Lung (tissue), 12 donors: ENCODE results near the gene ZNF716. TPM values are rescaled to one million over a fixed set of nuclear protein-coding genes. Genes with fewer than 3 reads are reported as not detected.

Source experiments
- ATAC-seq: fragments of 200-7000 bp; cut with Tn5 transposase; one replicate; pipeline ENCODE4 v1.9.1; 2020; ENCODE audit warnings: moderate number of reproducible peaks; ENCODE audit not compliant: insufficient read depth, low FRiP score
- DNase-seq, 3 donors: peaks; one replicate each; pipeline ENCODE4 v3.0.0-alpha.2; 2013 to 2017
- H3K27ac ChIP-seq, 2 donors: one replicate each; pipeline ENCODE4 v1.5.1; 2013; ENCODE audit warnings: mild to moderate bottlenecking in 2 of 2, moderate library complexity in 2 of 2, control low read depth in 1 of 2, inconsistent platforms in 1 of 2, low read depth in 1 of 2, low read length in 1 of 2
- H3K27me3 ChIP-seq, 3 donors: one replicate each; pipeline ENCODE4 v1.5.1; 2013; ENCODE audit warnings: low read length in 2 of 3; ENCODE audit not compliant: control insufficient read depth in 3 of 3, insufficient read depth in 3 of 3
- H3K36me3 ChIP-seq, 4 donors: one replicate each; pipeline ENCODE4 v1.5.1; 2013; ENCODE audit warnings: low read length in 4 of 4, mild to moderate bottlenecking in 1 of 4, moderate library complexity in 1 of 4; ENCODE audit not compliant: control insufficient read depth in 4 of 4, insufficient read depth in 4 of 4
- H3K4me1 ChIP-seq, 5 donors: one replicate each; pipeline ENCODE4 v1.5.1; 2013; ENCODE audit warnings: low read length in 5 of 5, mild to moderate bottlenecking in 2 of 5, moderate library complexity in 1 of 5; ENCODE audit not compliant: control insufficient read depth in 5 of 5, insufficient read depth in 5 of 5
- H3K4me3 ChIP-seq: one replicate; pipeline ENCODE4 v1.5.1; 2013; ENCODE audit warnings: mild to moderate bottlenecking, control low read depth, moderate library complexity
- H3K9ac ChIP-seq, 2 donors: one replicate each; pipeline ENCODE4 v1.5.1; 2013; ENCODE audit warnings: low read length in 2 of 2, control low read depth in 1 of 2; ENCODE audit not compliant: insufficient read depth in 1 of 2
- H3K9me3 ChIP-seq, 4 donors: one replicate each; pipeline ENCODE4 v1.5.1; 2013; ENCODE audit warnings: low read length in 3 of 4, mild to moderate bottlenecking in 1 of 4, moderate library complexity in 1 of 4; ENCODE audit not compliant: control insufficient read depth in 4 of 4, insufficient read depth in 3 of 4
- WGBS, 2 donors: extraction: QIAGEN DNeasy Blood & Tissue Kit; methylation state at CpG; one replicate each; pipeline ENCODE4 v1.1.7; 2013; 5-methylcytosine and 5-hydroxymethylcytosine counted together
- polyA plus RNA-seq, 2 donors: library from polyadenylated mRNA; stranded (reverse); fragments of 200-250 nt; gene quantifications; one replicate each; pipeline ENCODE4 v1.2.1, GENCODE V29; 2013
- total RNA-seq, 2 donors: library from RNA; depleted of rRNA in 1 of 2; stranded (reverse); fragments of >200 nt in 1 of 2; gene quantifications; one replicate each; pipeline ENCODE4 v1.2.1, GENCODE V29; 2014 to 2021
- TF ChIP-seq, protein P1 (sequence below): IDR thresholded peaks from 2 replicates; pipeline ENCODE4 v1.5.1; 2012; ENCODE audit warnings: mild to moderate bottlenecking; ENCODE audit errors: control extremely low read depth, extremely low read depth
- donor health status: control.
- donor health status: control.
- donor health status: Bipolar disorder and iron deficiency.
- donor health status: healthy.
- donor health status: DM: yes; HTN: yes; CAD: no.

ZNF716 gene
- total and polyA plus RNA-seq, 4 donors = not detected

DNA sequence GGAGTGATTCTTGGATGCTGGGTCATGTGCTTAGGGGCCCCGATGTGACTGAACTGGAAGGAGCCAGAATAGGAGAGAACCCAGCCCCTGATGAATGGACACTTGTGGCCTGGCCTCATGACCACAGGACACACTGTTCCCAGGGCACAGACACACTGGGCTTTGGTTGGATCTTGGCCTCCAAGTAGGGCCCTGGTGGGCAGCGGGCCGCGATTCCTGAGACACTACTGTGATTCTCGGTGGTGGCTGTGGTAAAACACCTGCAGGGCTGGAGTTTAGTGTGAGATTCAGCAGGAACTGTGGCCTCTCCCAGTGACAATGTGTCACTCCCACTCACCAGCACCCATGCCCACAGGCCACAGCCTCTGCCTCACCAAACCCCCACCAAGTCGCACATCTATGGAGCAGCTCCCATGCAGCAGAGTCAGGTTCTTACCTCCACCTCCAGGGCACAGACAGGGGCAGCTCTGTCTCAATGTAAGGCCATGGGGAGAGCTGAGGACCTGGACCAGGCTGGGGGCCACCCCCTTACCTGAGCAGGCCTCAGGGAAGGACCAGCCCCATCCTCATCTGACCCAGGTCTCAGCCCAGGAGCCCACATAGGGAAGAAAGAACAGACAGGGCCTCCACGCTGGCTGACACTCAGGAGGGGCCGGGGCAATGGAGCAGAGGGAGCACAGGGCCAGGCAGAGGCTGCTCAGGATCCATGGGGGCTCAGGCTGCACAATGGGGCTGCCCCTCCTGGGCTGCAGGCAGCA lies 33.2 kb upstream of the ZNF716 start:
- Histone ChIP-seq H3K36me3 (no peaks in the 10 kb centered on the region), H3K4me1 (no peaks in the 10 kb centered on the region), H3K4me3 (no peak overlapping the region), H3K27ac (no peak overlapping the region), H3K9ac (no peak overlapping the region), H3K27me3 (no peaks in the 10 kb centered on the region), H3K9me3 (peaks cover 0 to 6% (median 2%) of the 10 kb centered on the region in 4 donors)
- TF ChIP-seq, protein P1, sequence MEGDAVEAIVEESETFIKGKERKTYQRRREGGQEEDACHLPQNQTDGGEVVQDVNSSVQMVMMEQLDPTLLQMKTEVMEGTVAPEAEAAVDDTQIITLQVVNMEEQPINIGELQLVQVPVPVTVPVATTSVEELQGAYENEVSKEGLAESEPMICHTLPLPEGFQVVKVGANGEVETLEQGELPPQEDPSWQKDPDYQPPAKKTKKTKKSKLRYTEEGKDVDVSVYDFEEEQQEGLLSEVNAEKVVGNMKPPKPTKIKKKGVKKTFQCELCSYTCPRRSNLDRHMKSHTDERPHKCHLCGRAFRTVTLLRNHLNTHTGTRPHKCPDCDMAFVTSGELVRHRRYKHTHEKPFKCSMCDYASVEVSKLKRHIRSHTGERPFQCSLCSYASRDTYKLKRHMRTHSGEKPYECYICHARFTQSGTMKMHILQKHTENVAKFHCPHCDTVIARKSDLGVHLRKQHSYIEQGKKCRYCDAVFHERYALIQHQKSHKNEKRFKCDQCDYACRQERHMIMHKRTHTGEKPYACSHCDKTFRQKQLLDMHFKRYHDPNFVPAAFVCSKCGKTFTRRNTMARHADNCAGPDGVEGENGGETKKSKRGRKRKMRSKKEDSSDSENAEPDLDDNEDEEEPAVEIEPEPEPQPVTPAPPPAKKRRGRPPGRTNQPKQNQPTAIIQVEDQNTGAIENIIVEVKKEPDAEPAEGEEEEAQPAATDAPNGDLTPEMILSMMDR = no peak
- DNase-seq = no peak
- ATAC-seq = no peak
- 92% methylated on average over 7 of the region's 8 CpGs; no CpG with 5 or more reads in 1 of the 2 donors for WGBS, 2 donors

GRCh38 chr7:57417736-57418135 lies 32.2 kb upstream of the ZNF716 start:
- H3K9ac ChIP-seq = no peak overlapping the region
- WGBS, 2 donors = 38% methylated on average over 3 of the region's 3 CpGs; no CpG with 5 or more reads in 1 of the 2 donors

GRCh38 chr7:57423768-57424167 lies 26.2 kb upstream of the ZNF716 start:
- H3K9ac ChIP-seq = no peak overlapping the region
- DNase-seq = no peak
- peaks cover 0 to 37% (median 3%) of the 10 kb centered on the region in 4 donors for H3K9me3 ChIP-seq
- WGBS, 2 donors = 53 to 59% methylated on average over 3 of the region's 3 CpGs
- H3K36me3 ChIP-seq = no peaks in the 10 kb centered on the region
- no peak overlapping the region for H3K4me3 ChIP-seq
- no peaks in the 10 kb centered on the region for H3K27me3 ChIP-seq
- no peak overlapping the region for H3K27ac ChIP-seq
- no peaks in the 10 kb centered on the region for H3K4me1 ChIP-seq
- ATAC-seq = no peak
- TF ChIP-seq, protein P1 = no peak

More at GRCh38 chr7:57417736-57418135, 32.2 kb upstream of the ZNF716 start:
- Histone ChIP-seq H3K4me3 (no peak overlapping the region), H3K27me3 (no peaks in the 10 kb centered on the region), H3K36me3 (no peaks in the 10 kb centered on the region), H3K27ac (no peak overlapping the region), H3K4me1 (no peaks in the 10 kb centered on the region), H3K9me3 (peaks cover 0 to 6% (median 2%) of the 10 kb centered on the region in 4 donors)
- ATAC-seq = no peak
- TF ChIP-seq, protein P1 = no peak
- DNase-seq = no peak
